Gastrocnemius medialis (tissue), 4 donors: ENCODE data around the gene DPP3.

ENCODE experiments used
- CTCF ChIP-seq, 5 experiments: fragments of 450-650 bp in 3 of 5; fragments of 200-600 bp in 2 of 5; sonication (generic) in 2 of 5; IDR thresholded peaks in 4 of 5; conservative IDR thresholded peaks in 1 of 5; 1 replicate in 4 of 5; 2 replicates in 1 of 5; pipeline ENCODE4 v1.5.1; 2016 to 2019; ENCODE audit warnings: antibody characterized with exemption in 5 of 5, mild to moderate bottlenecking in 3 of 5, moderate library complexity in 3 of 5
- POLR2A ChIP-seq, 2 donors: fragments of 450-650 bp; IDR thresholded peaks; one replicate each; pipeline ENCODE4 v1.6.1; 2017; ENCODE audit warnings: antibody characterized with exemption in 2 of 2, mild to moderate bottlenecking in 2 of 2, moderate library complexity in 2 of 2

GRCh38 chr11:66466225-66467033 is 13.8 kb upstream of the DPP3 start, which contains the start of gene PELI3:
- no peak for TF ChIP-seq CTCF (IDR thresholded peaks at IDR 0.05 in 4 of 5, conservative IDR thresholded peaks at IDR 0.05 in 1 of 5)
- TF ChIP-seq POLR2A (IDR thresholded peaks at IDR 0.05) = peak in 1 of 2 donors; percentile 71
